ENCODE data around the gene PTPN12.

- TF ChIP-seq CTCF (IDR thresholded peaks at IDR 0.05; ENCODE audit: low read depth, low read length) = no peak
- no peak for TF ChIP-seq POLR2A (IDR thresholded peaks at IDR 0.05; ENCODE audit: extremely low read depth, insufficient read length)
- TF ChIP-seq MAX (IDR thresholded peaks at IDR 0.05; ENCODE audit: low read depth, low read length) = no peak
- TF ChIP-seq MYC (IDR thresholded peaks at IDR 0.05; ENCODE audit: low read depth, low read length) = no peak
These were observed 121.8 kb downstream of the PTPN12 start for GRCh38 chr7:77658928-77659327.

Data from NB4 (cell line).